ENCODE results near the gene PDE1C.

The PDE1C gene

GRCh38 chr7:31892099-31892829 lies 177.9 kb downstream of the PDE1C start:
- no peak for DNase-seq (ENCODE audit: low read depth in 2 of 2)

GRCh38 chr7:31890766-31891165 lies 179.4 kb downstream of the PDE1C start:
- DNase-seq (ENCODE audit: low read depth in 2 of 2): no peak

GRCh38 chr7:31890198-31890597 lies 180.0 kb downstream of the PDE1C start:
- DNase-seq (ENCODE audit: low read depth in 2 of 2): no peak

GRCh38 chr7:31887006-31887405 lies 183.2 kb downstream of the PDE1C start:
- no peak for DNase-seq (ENCODE audit: low read depth in 2 of 2)

GRCh38 chr7:31885171-31885570 lies 185.0 kb downstream of the PDE1C start:
- DNase-seq (ENCODE audit: low read depth in 2 of 2): no peak

- DNase-seq (ENCODE audit: low read depth in 2 of 2): no peak
These were observed 186.4 kb downstream of the PDE1C start for GRCh38 chr7:31883761-31884164.

- DNase-seq (ENCODE audit: low read depth in 2 of 2): no peak
These were observed 188.0 kb downstream of the PDE1C start for GRCh38 chr7:31882187-31882586.

GRCh38 chr7:31878875-31879274 lies 191.3 kb downstream of the PDE1C start:
- DNase-seq (ENCODE audit: low read depth in 2 of 2): no peak

GRCh38 chr7:31875424-31875823 lies 194.8 kb downstream of the PDE1C start:
- no peak for DNase-seq (ENCODE audit: low read depth in 2 of 2)

GRCh38 chr7:31874631-31875386 lies 195.4 kb downstream of the PDE1C start:
- no peak for DNase-seq (ENCODE audit: low read depth in 2 of 2)

- DNase-seq (ENCODE audit: low read depth in 2 of 2): no peak
These were observed 196.2 kb downstream of the PDE1C start for GRCh38 chr7:31873816-31874597.

- DNase-seq (ENCODE audit: low read depth in 2 of 2): no peak
These were observed 197.4 kb downstream of the PDE1C start for GRCh38 chr7:31872545-31873370.

- DNase-seq (ENCODE audit: low read depth in 2 of 2): no peak
These were observed 205.6 kb downstream of the PDE1C start for GRCh38 chr7:31864646-31865045.

GRCh38 chr7:31860925-31861324 lies 209.3 kb downstream of the PDE1C start:
- no peak for DNase-seq (ENCODE audit: low read depth in 2 of 2)

GRCh38 chr7:31858055-31858454 lies 212.2 kb downstream of the PDE1C start:
- no peak for DNase-seq (ENCODE audit: low read depth in 2 of 2)

- DNase-seq (ENCODE audit: low read depth in 2 of 2): no peak
These were observed 213.0 kb downstream of the PDE1C start for GRCh38 chr7:31857172-31857571.

- DNase-seq (ENCODE audit: low read depth in 2 of 2): no peak
These were observed 213.9 kb downstream of the PDE1C start for GRCh38 chr7:31856337-31856736.

- DNase-seq (ENCODE audit: low read depth in 2 of 2): no peak
These were observed 214.7 kb downstream of the PDE1C start for GRCh38 chr7:31855530-31855929.

GRCh38 chr7:31853380-31853779 lies 216.8 kb downstream of the PDE1C start:
- DNase-seq (ENCODE audit: low read depth in 2 of 2): no peak

- no peak for DNase-seq (ENCODE audit: low read depth in 2 of 2)
These were observed 217.7 kb downstream of the PDE1C start for GRCh38 chr7:31852462-31852861.

GRCh38 chr7:31851119-31851518 lies 219.1 kb downstream of the PDE1C start:
- DNase-seq (ENCODE audit: low read depth in 2 of 2): no peak

- no peak for DNase-seq (ENCODE audit: low read depth in 2 of 2)
These were observed 219.6 kb downstream of the PDE1C start for GRCh38 chr7:31850601-31851000.
